Activated CD8-positive, alpha-beta T cell treated with anti-CD3 and anti-CD28 coated beads for 36 hours (primary cell): Measurements from ENCODE around the gene PPP1R11. TPM values are rescaled to one million over a fixed set of nuclear protein-coding genes. Genes with fewer than 3 reads are reported as not detected.
"Not testable (repeated sequence)": the region's sequence is repeated elsewhere in the genome, so short reads cannot be mapped to it uniquely, and the experiment has no call there.

Experiments
- ATAC-seq: fragments of 200-7000 bp; cut with Tn5 transposase; one replicate; pipeline ENCODE4 v1.10.0; 2021; ENCODE audit warnings: mild to moderate bottlenecking, moderate library complexity
- CTCF ChIA-PET: fragments of 350-600 bp; sonication (Branson Sonifier 250); formaldehyde crosslinking; loops from one replicate; lab custom pipeline; 2021; ENCODE audit warnings: antibody characterized with exemption; lab: Charles Lee
- POLR2A ChIA-PET: fragments of 350-600 bp; sonication (Branson Sonifier 250); formaldehyde crosslinking; loops from one replicate; lab custom pipeline; 2021; ENCODE audit warnings: antibody characterized with exemption; lab: Charles Lee
- DNase-seq: peaks from one replicate; pipeline ENCODE4 v3.0.0-alpha.2; 2020
- H3K27ac Mint-ChIP-seq: one replicate; pipeline ENCODE4 v1.8.0; 2021; ENCODE audit warnings: mild to moderate bottlenecking, mixed read lengths
- H3K27me3 Mint-ChIP-seq: one replicate; pipeline ENCODE4 v1.8.0; 2021; ENCODE audit warnings: mixed read lengths
- H3K36me3 Mint-ChIP-seq: one replicate; pipeline ENCODE4 v1.8.0; 2021; ENCODE audit warnings: low read depth, mixed read lengths
- H3K4me1 Mint-ChIP-seq: one replicate; pipeline ENCODE4 v1.8.0; 2021; ENCODE audit warnings: low read depth, mixed read lengths
- H3K4me3 Mint-ChIP-seq: one replicate; pipeline ENCODE4 v1.8.0; 2021; ENCODE audit warnings: mild to moderate bottlenecking, moderate library complexity, mixed read lengths
- H3K9me3 Mint-ChIP-seq: one replicate; pipeline ENCODE4 v1.8.0; 2021; ENCODE audit warnings: mixed read lengths
- intact Hi-C: fragments of 100-400 bp; cut with micrococcal nuclease; formaldehyde crosslinking; loops from one replicate; pipeline ENCODE4 v1.10.0; 2022
- total RNA-seq, 2 experiments: library from RNA; stranded (reverse); gene quantifications; one replicate each; pipeline ENCODE4 v1.2.3, GENCODE V29; 2021
- TF ChIP-seq, protein P1 (sequence below): fragments of 200-600 bp; IDR thresholded peaks from one replicate; pipeline ENCODE4 v1.8.0; 2022; ENCODE audit warnings: antibody characterized with exemption, mild to moderate bottlenecking

The PPP1R11 gene
- total RNA-seq, 2 experiments from 2014 or later = 33.8 to 34.1 TPM

DNA sequence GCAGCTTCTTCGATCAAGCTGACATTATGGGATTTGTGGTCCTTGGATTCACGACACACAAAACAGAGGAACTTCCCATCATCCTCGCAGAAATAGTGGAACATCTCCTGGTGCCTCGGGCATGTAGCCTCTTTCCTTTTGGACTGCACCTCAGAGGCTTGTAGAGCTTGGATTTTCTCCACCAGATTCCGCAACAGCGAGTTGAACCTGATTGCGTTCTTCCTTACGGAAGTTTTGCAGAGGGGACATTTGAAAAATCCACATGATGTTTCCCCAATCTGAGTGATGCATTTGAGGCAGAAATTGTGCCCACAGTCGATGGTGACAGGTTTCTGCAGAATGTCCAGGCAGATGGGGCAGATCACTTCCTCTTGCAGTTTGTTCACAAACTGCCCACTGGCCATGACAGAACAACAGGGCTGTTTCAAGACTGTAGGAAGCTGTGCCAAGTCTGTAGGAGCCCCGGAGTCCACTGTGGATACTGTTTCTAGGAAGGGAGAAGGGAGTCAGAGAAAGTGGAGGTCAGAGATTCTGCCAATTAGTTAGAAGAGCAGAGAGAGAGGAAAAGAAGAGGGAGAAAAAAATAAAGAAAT is 45.5 kb downstream of the PPP1R11 start:
- Mint-ChIP-seq H3K36me3 (no peaks in the 10 kb centered on the region), H3K9me3 (no peaks in the 10 kb centered on the region), H3K27me3 (peaks cover 45% of the 10 kb centered on the region), H3K27ac (no peak overlapping the region), H3K4me1 (peaks cover 13% of the 10 kb centered on the region), H3K4me3 (no peak overlapping the region)
- TF ChIP-seq, protein P1, sequence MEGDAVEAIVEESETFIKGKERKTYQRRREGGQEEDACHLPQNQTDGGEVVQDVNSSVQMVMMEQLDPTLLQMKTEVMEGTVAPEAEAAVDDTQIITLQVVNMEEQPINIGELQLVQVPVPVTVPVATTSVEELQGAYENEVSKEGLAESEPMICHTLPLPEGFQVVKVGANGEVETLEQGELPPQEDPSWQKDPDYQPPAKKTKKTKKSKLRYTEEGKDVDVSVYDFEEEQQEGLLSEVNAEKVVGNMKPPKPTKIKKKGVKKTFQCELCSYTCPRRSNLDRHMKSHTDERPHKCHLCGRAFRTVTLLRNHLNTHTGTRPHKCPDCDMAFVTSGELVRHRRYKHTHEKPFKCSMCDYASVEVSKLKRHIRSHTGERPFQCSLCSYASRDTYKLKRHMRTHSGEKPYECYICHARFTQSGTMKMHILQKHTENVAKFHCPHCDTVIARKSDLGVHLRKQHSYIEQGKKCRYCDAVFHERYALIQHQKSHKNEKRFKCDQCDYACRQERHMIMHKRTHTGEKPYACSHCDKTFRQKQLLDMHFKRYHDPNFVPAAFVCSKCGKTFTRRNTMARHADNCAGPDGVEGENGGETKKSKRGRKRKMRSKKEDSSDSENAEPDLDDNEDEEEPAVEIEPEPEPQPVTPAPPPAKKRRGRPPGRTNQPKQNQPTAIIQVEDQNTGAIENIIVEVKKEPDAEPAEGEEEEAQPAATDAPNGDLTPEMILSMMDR = no peak
- ChIA-PET POLR2A (interaction anchor here (0.7 to 0.8 kb wide), 2 partner anchors 23 to 46 kb away, joined by 3 to 4 read pairs; partner anchors contain the start of gene TRIM40), CTCF (interaction anchor here (2.9 to 7.7 kb wide), 2 partner anchors 9 to 19 kb away, joined by 19 to 61 read pairs; no protein-coding TSS in a partner anchor)
- DNase-seq (no peak), ATAC-seq (no peak)
- intact Hi-C loops = no loop called here

DNA sequence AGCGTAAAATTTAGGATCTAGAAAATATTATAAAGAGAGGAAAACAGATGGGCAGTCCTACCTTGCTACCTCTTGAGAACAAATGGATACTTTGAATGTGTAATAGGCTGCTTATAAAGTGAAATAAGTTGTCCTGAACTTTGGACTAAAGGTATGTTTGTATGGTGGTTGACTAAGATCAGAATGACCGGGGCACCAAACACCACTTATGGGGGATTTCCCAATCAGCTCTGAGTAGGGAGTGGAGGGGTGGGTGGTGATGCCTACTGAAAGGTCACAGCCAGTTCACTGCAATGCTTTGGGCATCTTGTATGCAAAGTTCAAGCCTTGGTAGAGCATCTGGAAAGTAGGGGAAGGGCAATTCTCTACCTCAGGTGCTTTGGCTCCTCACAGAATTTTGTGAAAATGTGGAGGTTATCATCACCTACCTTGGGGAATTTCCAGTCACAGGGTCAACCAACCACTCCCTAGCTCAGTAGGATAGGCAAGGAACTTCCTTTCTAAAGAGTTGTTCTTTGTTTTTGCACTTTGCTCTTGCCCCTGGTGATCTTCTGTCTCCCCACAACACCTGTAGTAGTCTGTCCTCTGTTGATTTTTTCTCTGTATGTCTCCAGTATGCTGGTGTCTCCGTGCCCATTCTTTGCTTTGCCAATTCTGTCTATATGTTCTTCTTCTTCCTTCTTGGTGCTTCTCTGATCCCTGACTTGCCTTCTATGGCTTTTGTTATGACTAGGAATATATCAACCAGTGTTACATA is 46.2 kb downstream of the PPP1R11 start, which contains the start of gene TRIM31:
TRIM31 (minus strand) TSS at position 88 of the 757 bp plus-strand sequence. CDS start 285 bp downstream, outside the sequence.
- Mint-ChIP-seq H3K4me1 (peaks cover 13% of the 10 kb centered on the region), H3K36me3 (no peaks in the 10 kb centered on the region), H3K27me3 (peaks cover 39% of the 10 kb centered on the region), H3K9me3 (no peaks in the 10 kb centered on the region), H3K4me3 (no peak within 1 kb of the TSS), H3K27ac (no peak within 1 kb of the TSS)
- ChIA-PET CTCF (interaction anchor here (2.9 to 7.7 kb wide), 2 partner anchors 10 to 18 kb away, joined by 19 to 61 read pairs; no protein-coding TSS in a partner anchor), POLR2A (interaction anchor here (0.8 kb wide), 1 partner anchor 23 kb away, joined by 3 read pairs; the partner anchor contains the start of gene TRIM40)
- peak; percentile 87 for ATAC-seq
- peak; percentile 52 for DNase-seq
- TF ChIP-seq, protein P1 = no peak
- intact Hi-C loops = no loop called here

DNA sequence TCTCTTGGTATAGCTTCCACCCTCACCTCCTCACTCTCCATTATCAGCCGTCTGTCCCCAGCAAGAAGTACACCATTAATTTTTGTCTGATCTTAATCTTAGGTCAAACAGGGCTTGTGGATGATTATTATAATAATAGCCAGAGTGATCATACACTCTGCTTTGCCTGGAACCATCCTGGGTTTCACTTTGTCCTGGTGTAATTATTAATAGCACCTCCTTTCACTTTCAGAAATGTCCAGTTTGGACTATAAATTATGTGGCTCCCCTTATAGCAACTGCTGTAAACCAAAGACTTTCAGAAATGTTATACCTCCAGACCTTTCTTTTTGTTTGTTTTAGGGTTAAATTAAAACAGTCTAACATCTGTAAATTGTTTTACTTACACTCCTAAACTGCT is 46.8 kb downstream of the PPP1R11 start:
- TF ChIP-seq, protein P1 = no peak
- Mint-ChIP-seq H3K4me3 (no peak overlapping the region), H3K4me1 (peaks cover 13% of the 10 kb centered on the region), H3K27me3 (peaks cover 37% of the 10 kb centered on the region), H3K9me3 (no peaks in the 10 kb centered on the region), H3K27ac (no peak overlapping the region), H3K36me3 (no peaks in the 10 kb centered on the region)
- intact Hi-C loops = no loop called here
- ChIA-PET POLR2A (no interaction called here), CTCF (interaction anchor here (1.1 to 7.7 kb wide), 2 partner anchors 11 to 18 kb away, joined by 4 to 61 read pairs; no protein-coding TSS in a partner anchor)
- ATAC-seq (no peak), DNase-seq (no peak)

- H3K27ac Mint-ChIP-seq = no peak overlapping the region
- H3K27me3 Mint-ChIP-seq = peaks cover 26% of the 10 kb centered on the region
- intact Hi-C loops = no loop called here
- TF ChIP-seq, protein P1 = peak; percentile 14
- H3K36me3 Mint-ChIP-seq = no peaks in the 10 kb centered on the region
- H3K4me3 Mint-ChIP-seq = no peak overlapping the region
- CTCF ChIA-PET = interaction anchor here (0.8 to 7.7 kb wide), 2 partner anchors 15 to 54 kb away, joined by 3 to 61 read pairs; no protein-coding TSS in a partner anchor
- ATAC-seq (no peak), DNase-seq (no peak)
- POLR2A ChIA-PET = interaction anchor here (0.7 kb wide), 1 partner anchor 857 kb away, joined by 3 read pairs; no protein-coding TSS in a partner anchor
- H3K9me3 Mint-ChIP-seq = no peaks in the 10 kb centered on the region
- peaks cover 13% of the 10 kb centered on the region for H3K4me1 Mint-ChIP-seq
Measured at GRCh38 chr6:30116724-30117123, 49.7 kb downstream of the PPP1R11 start.

GRCh38 chr6:30118691-30119090 is 51.7 kb downstream of the PPP1R11 start:
- ATAC-seq, H3K36me3 Mint-ChIP-seq, POLR2A ChIA-PET, intact Hi-C loops, H3K4me1 Mint-ChIP-seq, H3K27ac Mint-ChIP-seq, DNase-seq, H3K4me3 Mint-ChIP-seq, H3K9me3 Mint-ChIP-seq: not testable (repeated sequence)
- H3K27me3 Mint-ChIP-seq = peaks cover 22% of the 10 kb centered on the region
- CTCF ChIA-PET = interaction anchor here (1.8 to 2.4 kb wide), 2 partner anchors 13 to 15 kb away, joined by 5 to 15 read pairs; no protein-coding TSS in a partner anchor
